ENCODE data around the gene ABCG1.

GRCh38 chr21:42332557-42333317, 113.8 kb downstream of the ABCG1 start:
- TF ChIP-seq, protein P1, sequence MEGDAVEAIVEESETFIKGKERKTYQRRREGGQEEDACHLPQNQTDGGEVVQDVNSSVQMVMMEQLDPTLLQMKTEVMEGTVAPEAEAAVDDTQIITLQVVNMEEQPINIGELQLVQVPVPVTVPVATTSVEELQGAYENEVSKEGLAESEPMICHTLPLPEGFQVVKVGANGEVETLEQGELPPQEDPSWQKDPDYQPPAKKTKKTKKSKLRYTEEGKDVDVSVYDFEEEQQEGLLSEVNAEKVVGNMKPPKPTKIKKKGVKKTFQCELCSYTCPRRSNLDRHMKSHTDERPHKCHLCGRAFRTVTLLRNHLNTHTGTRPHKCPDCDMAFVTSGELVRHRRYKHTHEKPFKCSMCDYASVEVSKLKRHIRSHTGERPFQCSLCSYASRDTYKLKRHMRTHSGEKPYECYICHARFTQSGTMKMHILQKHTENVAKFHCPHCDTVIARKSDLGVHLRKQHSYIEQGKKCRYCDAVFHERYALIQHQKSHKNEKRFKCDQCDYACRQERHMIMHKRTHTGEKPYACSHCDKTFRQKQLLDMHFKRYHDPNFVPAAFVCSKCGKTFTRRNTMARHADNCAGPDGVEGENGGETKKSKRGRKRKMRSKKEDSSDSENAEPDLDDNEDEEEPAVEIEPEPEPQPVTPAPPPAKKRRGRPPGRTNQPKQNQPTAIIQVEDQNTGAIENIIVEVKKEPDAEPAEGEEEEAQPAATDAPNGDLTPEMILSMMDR (conservative IDR thresholded peaks at IDR 0.05; ENCODE audit: low read depth in 2 of 2): no peak
- TF ChIP-seq EZH2 (IDR thresholded peaks at IDR 0.05; ENCODE audit: low read depth, unreplicated experiment): no peak
- TF ChIP-seq POLR2AphosphoS5 (IDR thresholded peaks at IDR 0.05; ENCODE audit: low read depth): no peak
- no peak for TF ChIP-seq EZH2phosphoT487 (IDR thresholded peaks at IDR 0.05; ENCODE audit: unreplicated experiment)
- TF ChIP-seq ZNF331 (CRISPR knock-in tag; IDR thresholded peaks at IDR 0.05; ENCODE audit: low read depth): no peak
- TF ChIP-seq, protein P2, sequence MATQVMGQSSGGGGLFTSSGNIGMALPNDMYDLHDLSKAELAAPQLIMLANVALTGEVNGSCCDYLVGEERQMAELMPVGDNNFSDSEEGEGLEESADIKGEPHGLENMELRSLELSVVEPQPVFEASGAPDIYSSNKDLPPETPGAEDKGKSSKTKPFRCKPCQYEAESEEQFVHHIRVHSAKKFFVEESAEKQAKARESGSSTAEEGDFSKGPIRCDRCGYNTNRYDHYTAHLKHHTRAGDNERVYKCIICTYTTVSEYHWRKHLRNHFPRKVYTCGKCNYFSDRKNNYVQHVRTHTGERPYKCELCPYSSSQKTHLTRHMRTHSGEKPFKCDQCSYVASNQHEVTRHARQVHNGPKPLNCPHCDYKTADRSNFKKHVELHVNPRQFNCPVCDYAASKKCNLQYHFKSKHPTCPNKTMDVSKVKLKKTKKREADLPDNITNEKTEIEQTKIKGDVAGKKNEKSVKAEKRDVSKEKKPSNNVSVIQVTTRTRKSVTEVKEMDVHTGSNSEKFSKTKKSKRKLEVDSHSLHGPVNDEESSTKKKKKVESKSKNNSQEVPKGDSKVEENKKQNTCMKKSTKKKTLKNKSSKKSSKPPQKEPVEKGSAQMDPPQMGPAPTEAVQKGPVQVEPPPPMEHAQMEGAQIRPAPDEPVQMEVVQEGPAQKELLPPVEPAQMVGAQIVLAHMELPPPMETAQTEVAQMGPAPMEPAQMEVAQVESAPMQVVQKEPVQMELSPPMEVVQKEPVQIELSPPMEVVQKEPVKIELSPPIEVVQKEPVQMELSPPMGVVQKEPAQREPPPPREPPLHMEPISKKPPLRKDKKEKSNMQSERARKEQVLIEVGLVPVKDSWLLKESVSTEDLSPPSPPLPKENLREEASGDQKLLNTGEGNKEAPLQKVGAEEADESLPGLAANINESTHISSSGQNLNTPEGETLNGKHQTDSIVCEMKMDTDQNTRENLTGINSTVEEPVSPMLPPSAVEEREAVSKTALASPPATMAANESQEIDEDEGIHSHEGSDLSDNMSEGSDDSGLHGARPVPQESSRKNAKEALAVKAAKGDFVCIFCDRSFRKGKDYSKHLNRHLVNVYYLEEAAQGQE (IDR thresholded peaks at IDR 0.05; ENCODE audit: unreplicated experiment): no peak
- TF ChIP-seq CREB1 (CRISPR knock-in tag; IDR thresholded peaks at IDR 0.05; ENCODE audit: low read depth): no peak
- TF ChIP-seq STAT1 (IDR thresholded peaks at IDR 0.05; ENCODE audit: unreplicated experiment): no peak
- TF ChIP-seq, protein P3, sequence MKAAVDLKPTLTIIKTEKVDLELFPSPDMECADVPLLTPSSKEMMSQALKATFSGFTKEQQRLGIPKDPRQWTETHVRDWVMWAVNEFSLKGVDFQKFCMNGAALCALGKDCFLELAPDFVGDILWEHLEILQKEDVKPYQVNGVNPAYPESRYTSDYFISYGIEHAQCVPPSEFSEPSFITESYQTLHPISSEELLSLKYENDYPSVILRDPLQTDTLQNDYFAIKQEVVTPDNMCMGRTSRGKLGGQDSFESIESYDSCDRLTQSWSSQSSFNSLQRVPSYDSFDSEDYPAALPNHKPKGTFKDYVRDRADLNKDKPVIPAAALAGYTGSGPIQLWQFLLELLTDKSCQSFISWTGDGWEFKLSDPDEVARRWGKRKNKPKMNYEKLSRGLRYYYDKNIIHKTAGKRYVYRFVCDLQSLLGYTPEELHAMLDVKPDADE (IDR thresholded peaks at IDR 0.05): no peak
- TF ChIP-seq JUNB (IDR thresholded peaks at IDR 0.05; ENCODE audit: unreplicated experiment): no peak

Measured in GM23338 (cell line).